ENCODE data around the gene PDE4D. TPM values are rescaled to one million over a fixed set of nuclear protein-coding genes. Genes with fewer than 3 reads are reported as not detected.
A peak's percentile ranks its signal among the peaks of the same experiment; 100 is the strongest.

The PDE4D gene
- total RNA-seq, 1 experiment from 2014 or later, result 3.6 TPM

GRCh38 chr5:59547731-59548130 is 345.8 kb downstream of the PDE4D start:
- Histone ChIP-seq H3K9me3 (ENCODE audit: low read length) (no peaks in the 10 kb centered on the region), H3K4me2 (ENCODE audit: low read length) (no peak overlapping the region), H3K4me3 (ENCODE audit: low read length) (no peak overlapping the region), H3K9ac (ENCODE audit: low read length) (no peak overlapping the region), H3K27ac (ENCODE audit: low read length) (0 out of 2 replicates have a peak overlapping the region, but pooled peaks have one; percentile 79), H3K4me1 (ENCODE audit: insufficient read depth, low read length) (peaks cover 20% of the 10 kb centered on the region), H3F3A (ENCODE audit: low read length, unreplicated experiment) (no peaks in the 10 kb centered on the region), H3K79me2 (ENCODE audit: low read length) (no peaks in the 10 kb centered on the region), H3K27me3 (ENCODE audit: low read length) (no peaks in the 10 kb centered on the region), H3K9me2 (replicated peaks; ENCODE audit: low read length) (no peaks in the 10 kb centered on the region), H3K36me3 (ENCODE audit: low read depth, low read length) (no peaks in the 10 kb centered on the region), H4K20me1 (ENCODE audit: low read length) (no peaks in the 10 kb centered on the region), H2AFZ (ENCODE audit: low read length) (no peak overlapping the region)
- no peak for ATAC-seq
- DNase-seq, result no peak
- no TSS peak for BruUV-seq (replicated peaks)
- TF ChIP-seq EZH2phosphoT487 (IDR thresholded peaks at IDR 0.05; ENCODE audit: borderline replicate concordance, low read length) (no peak), CTCF (conservative IDR thresholded peaks at IDR 0.05; ENCODE audit: low read depth, low read length) (no peak), EZH2 (IDR thresholded peaks at IDR 0.05; ENCODE audit: low read length, unreplicated experiment) (no peak)
- POLR2A ChIA-PET (ENCODE audit: unreplicated experiment), result no interaction called here
- CTCF ChIA-PET, result no interaction called here
- intact Hi-C loops (cut with micrococcal nuclease), result loop anchor here (5.0 kb wide), 1 partner anchor 40 kb away; no protein-coding TSS in a partner anchor

- no peak for TF ChIP-seq CTCF (conservative IDR thresholded peaks at IDR 0.05; ENCODE audit: low read depth, low read length)
- no peak for TF ChIP-seq EZH2 (IDR thresholded peaks at IDR 0.05; ENCODE audit: low read length, unreplicated experiment)
- TF ChIP-seq EZH2phosphoT487 (IDR thresholded peaks at IDR 0.05; ENCODE audit: borderline replicate concordance, low read length), result no peak
- ChIA-PET CTCF (interaction anchor here (0.6 kb wide), 1 partner anchor 1941 kb away, joined by 3 read pairs; no protein-coding TSS in a partner anchor), POLR2A (ENCODE audit: unreplicated experiment) (interaction anchor here (0.6 kb wide), 1 partner anchor 96 kb away, joined by 3 read pairs; no protein-coding TSS in a partner anchor)
- Histone ChIP-seq H3K27me3 (ENCODE audit: low read length) (no peaks in the 10 kb centered on the region), H3K4me3 (ENCODE audit: low read length) (no peak overlapping the region), H3K79me2 (ENCODE audit: low read length) (no peaks in the 10 kb centered on the region), H3F3A (ENCODE audit: low read length, unreplicated experiment) (no peaks in the 10 kb centered on the region), H3K9me2 (replicated peaks; ENCODE audit: low read length) (no peaks in the 10 kb centered on the region), H3K27ac (ENCODE audit: low read length) (no peak overlapping the region), H3K9me3 (ENCODE audit: low read length) (no peaks in the 10 kb centered on the region), H3K36me3 (ENCODE audit: low read depth, low read length) (no peaks in the 10 kb centered on the region), H2AFZ (ENCODE audit: low read length) (no peak overlapping the region), H4K20me1 (ENCODE audit: low read length) (no peaks in the 10 kb centered on the region), H3K4me1 (ENCODE audit: insufficient read depth, low read length) (peaks cover 18% of the 10 kb centered on the region), H3K4me2 (ENCODE audit: low read length) (no peak overlapping the region), H3K9ac (ENCODE audit: low read length) (no peak overlapping the region)
- DNase-seq (no peak), ATAC-seq (no peak)
- intact Hi-C loops (cut with micrococcal nuclease), result no loop called here
- BruUV-seq (replicated peaks), result no TSS peak
Observed at GRCh38 chr5:59544573-59544972, 349.0 kb downstream of the PDE4D start.

GRCh38 chr5:59543821-59544442 is 349.6 kb downstream of the PDE4D start:
- Histone ChIP-seq H3K9me3 (ENCODE audit: low read length) (no peaks in the 10 kb centered on the region), H2AFZ (ENCODE audit: low read length) (no peak overlapping the region), H3K27me3 (ENCODE audit: low read length) (no peaks in the 10 kb centered on the region), H3K9ac (ENCODE audit: low read length) (no peak overlapping the region), H3K4me1 (ENCODE audit: insufficient read depth, low read length) (peaks cover 12% of the 10 kb centered on the region), H3K36me3 (ENCODE audit: low read depth, low read length) (no peaks in the 10 kb centered on the region), H3K79me2 (ENCODE audit: low read length) (no peaks in the 10 kb centered on the region), H3K27ac (ENCODE audit: low read length) (no peak overlapping the region), H4K20me1 (ENCODE audit: low read length) (no peaks in the 10 kb centered on the region), H3K9me2 (replicated peaks; ENCODE audit: low read length) (no peaks in the 10 kb centered on the region), H3F3A (ENCODE audit: low read length, unreplicated experiment) (no peaks in the 10 kb centered on the region), H3K4me2 (ENCODE audit: low read length) (no peak overlapping the region), H3K4me3 (ENCODE audit: low read length) (no peak overlapping the region)
- TF ChIP-seq EZH2 (IDR thresholded peaks at IDR 0.05; ENCODE audit: low read length, unreplicated experiment), result no peak
- TF ChIP-seq CTCF (conservative IDR thresholded peaks at IDR 0.05; ENCODE audit: low read depth, low read length), result no peak
- TF ChIP-seq EZH2phosphoT487 (IDR thresholded peaks at IDR 0.05; ENCODE audit: borderline replicate concordance, low read length), result no peak
- no peak for DNase-seq
- ChIA-PET CTCF (interaction anchor here (0.6 kb wide), 1 partner anchor 1940 kb away, joined by 3 read pairs; no protein-coding TSS in a partner anchor), POLR2A (ENCODE audit: unreplicated experiment) (interaction anchor here (0.6 kb wide), 1 partner anchor 96 kb away, joined by 3 read pairs; no protein-coding TSS in a partner anchor)
- ATAC-seq, result no peak
- intact Hi-C loops (cut with micrococcal nuclease), result no loop called here
- BruUV-seq (replicated peaks), result no TSS peak
